Smooth muscle cell (in vitro differentiated cells): ENCODE data around the gene SERPINA9. TPM values are rescaled to one million over a fixed set of nuclear protein-coding genes. Genes with fewer than 3 reads are reported as not detected.

Experiments used
- DNase-seq: peaks from one replicate; lab custom pipeline; 2025; ENCODE audit not compliant: unreplicated experiment; lab: John Stamatoyannopoulos, UW
- H2AFZ ChIP-seq: fragments of 200-600 bp; sonication (generic); 2 replicates; pipeline ENCODE4 v1.6.0; 2016; ENCODE audit warnings: antibody characterized with exemption, low read depth, mild to moderate bottlenecking
- H3F3A ChIP-seq: fragments of 200-600 bp; sonication (generic); 2 replicates; pipeline ENCODE4 v1.6.0; 2017; ENCODE audit warnings: antibody characterized with exemption, low read depth
- H3K27ac ChIP-seq: fragments of 200-600 bp; sonication (generic); 2 replicates; pipeline ENCODE4 v1.5.1; 2016; ENCODE audit warnings: low read depth, mild to moderate bottlenecking
- H3K27me3 ChIP-seq: fragments of 200-600 bp; sonication (generic); 2 replicates; pipeline ENCODE4 v1.6.1; 2016; ENCODE audit warnings: low read depth, mild to moderate bottlenecking
- H3K36me3 ChIP-seq: fragments of 200-600 bp; sonication (generic); 2 replicates; pipeline ENCODE4 v1.5.1; 2016; ENCODE audit warnings: low read depth
- H3K4me1 ChIP-seq: fragments of 200-600 bp; sonication (generic); 2 replicates; pipeline ENCODE4 v1.5.1; 2016; ENCODE audit warnings: low read depth
- H3K4me2 ChIP-seq: fragments of 200-600 bp; sonication (generic); 2 replicates; pipeline ENCODE4 v1.6.0; 2016; ENCODE audit warnings: mild to moderate bottlenecking
- H3K4me3 ChIP-seq: fragments of 200-600 bp; sonication (generic); 2 replicates; pipeline ENCODE4 v1.5.1; 2016; ENCODE audit warnings: mild to moderate bottlenecking
- H3K79me2 ChIP-seq: fragments of 200-600 bp; sonication (generic); 2 replicates; pipeline ENCODE4 v1.6.0; 2016; ENCODE audit warnings: low read depth, mild to moderate bottlenecking
- H3K9ac ChIP-seq: fragments of 200-600 bp; sonication (generic); 2 replicates; pipeline ENCODE4 v1.6.0; 2016; ENCODE audit warnings: low read depth
- H3K9me3 ChIP-seq: fragments of 200-600 bp; sonication (generic); replicated peaks from 2 replicates; pipeline ENCODE4 v1.5.1; 2016; ENCODE audit warnings: low read depth
- H4K20me1 ChIP-seq: fragments of 200-600 bp; sonication (generic); 2 replicates; pipeline ENCODE4 v1.6.0; 2016; ENCODE audit warnings: low read depth
- WGBS: methylation state at CpG from one replicate; pipeline ENCODE4 v1.1.7; 2016; ENCODE audit warnings: low lambda C conversion rate; 5-methylcytosine and 5-hydroxymethylcytosine counted together
- polyA plus RNA-seq: library from polyadenylated mRNA; unstranded; fragments of >200 nt; fragmentation: Nextera tagmentation; extraction: Ambion mirVana; gene quantifications from 2 replicates; pipeline ENCODE4 v1.2.1, GENCODE V29; 2016
- total RNA-seq: library from RNA; depleted of rRNA; stranded (reverse); fragments of >200 nt; gene quantifications from 2 replicates; pipeline ENCODE4 v1.2.3, GENCODE V29; 2014
- TF ChIP-seq, protein P1 (sequence below): fragments of 200-600 bp; sonication (generic); IDR thresholded peaks from 2 replicates; pipeline ENCODE4 v1.5.1; 2017; ENCODE audit warnings: borderline replicate concordance, mild to moderate bottlenecking, antibody characterized with exemption; ENCODE audit not compliant: insufficient read depth, poor library complexity, severe bottlenecking

The SERPINA9 gene
- total and polyA plus RNA-seq, 2 experiments from 2014 or later: not detected

DNA sequence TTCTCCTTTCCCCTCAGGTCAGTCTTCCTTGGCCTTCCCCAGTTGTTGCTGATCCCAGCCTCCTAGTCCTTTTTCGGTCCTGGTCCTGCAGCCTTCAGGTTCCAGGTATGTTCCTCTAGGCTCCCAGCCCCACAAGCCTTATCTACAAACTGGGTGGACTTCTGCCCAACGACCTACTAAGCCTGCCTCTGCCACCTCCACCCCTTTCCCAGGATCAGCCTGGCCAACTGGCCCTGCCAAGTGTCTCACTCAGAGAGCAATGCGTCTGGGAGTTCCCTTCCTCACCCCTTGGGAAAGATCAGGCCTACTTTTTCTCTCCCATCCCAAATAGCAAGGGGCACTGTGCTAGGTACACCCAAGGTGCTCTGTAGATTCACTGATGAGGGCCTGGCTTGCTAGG lies 33.4 kb upstream of the SERPINA9 start, which contains the start of gene SERPINA12:
TSS of gene SERPINA12 (minus strand) at position 114 of the 400 bp plus-strand sequence. CDS start 11,072 bp downstream, outside the sequence.
- Histone ChIP-seq H3K4me2 (no peak within 1 kb of the TSS), H3K36me3 (no peaks in the 10 kb centered on the region), H2AFZ (no peak within 1 kb of the TSS), H3K79me2 (no peaks in the 10 kb centered on the region), H3K27me3 (no peaks in the 10 kb centered on the region), H3K4me1 (no peaks in the 10 kb centered on the region), H3K4me3 (no peak within 1 kb of the TSS), H3K9me3 (no peaks in the 10 kb centered on the region), H3K27ac (no peak within 1 kb of the TSS), H4K20me1 (no peaks in the 10 kb centered on the region), H3F3A (no peaks in the 10 kb centered on the region), H3K9ac (no peak within 1 kb of the TSS)
- WGBS: 77% methylated on average over 3 of the region's 3 CpGs
- TF ChIP-seq, protein P1, sequence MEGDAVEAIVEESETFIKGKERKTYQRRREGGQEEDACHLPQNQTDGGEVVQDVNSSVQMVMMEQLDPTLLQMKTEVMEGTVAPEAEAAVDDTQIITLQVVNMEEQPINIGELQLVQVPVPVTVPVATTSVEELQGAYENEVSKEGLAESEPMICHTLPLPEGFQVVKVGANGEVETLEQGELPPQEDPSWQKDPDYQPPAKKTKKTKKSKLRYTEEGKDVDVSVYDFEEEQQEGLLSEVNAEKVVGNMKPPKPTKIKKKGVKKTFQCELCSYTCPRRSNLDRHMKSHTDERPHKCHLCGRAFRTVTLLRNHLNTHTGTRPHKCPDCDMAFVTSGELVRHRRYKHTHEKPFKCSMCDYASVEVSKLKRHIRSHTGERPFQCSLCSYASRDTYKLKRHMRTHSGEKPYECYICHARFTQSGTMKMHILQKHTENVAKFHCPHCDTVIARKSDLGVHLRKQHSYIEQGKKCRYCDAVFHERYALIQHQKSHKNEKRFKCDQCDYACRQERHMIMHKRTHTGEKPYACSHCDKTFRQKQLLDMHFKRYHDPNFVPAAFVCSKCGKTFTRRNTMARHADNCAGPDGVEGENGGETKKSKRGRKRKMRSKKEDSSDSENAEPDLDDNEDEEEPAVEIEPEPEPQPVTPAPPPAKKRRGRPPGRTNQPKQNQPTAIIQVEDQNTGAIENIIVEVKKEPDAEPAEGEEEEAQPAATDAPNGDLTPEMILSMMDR: no peak
- no peak for DNase-seq

DNA sequence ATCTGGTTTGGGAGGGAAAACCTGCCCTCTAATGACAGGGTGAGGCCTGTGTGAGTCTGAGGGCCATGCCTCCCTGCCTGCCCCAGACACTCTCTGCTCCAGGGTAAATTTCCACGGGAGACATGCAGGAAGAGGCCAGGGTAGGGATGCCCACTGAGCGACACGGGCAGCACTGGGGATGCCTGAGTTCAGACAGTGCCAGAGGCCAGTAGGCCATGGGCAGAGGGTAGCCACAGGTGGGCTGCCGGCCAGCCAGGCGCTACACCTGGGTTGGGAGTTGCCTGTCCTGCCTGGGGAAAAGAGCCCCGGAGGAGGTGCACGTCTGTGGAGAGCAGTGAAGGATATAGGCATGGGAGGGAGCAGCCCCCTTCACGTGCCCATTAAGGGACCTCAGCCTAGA lies 29.6 kb upstream of the SERPINA9 start:
- Histone ChIP-seq H4K20me1 (no peaks in the 10 kb centered on the region), H3K27ac (no peak overlapping the region), H3K4me1 (no peaks in the 10 kb centered on the region), H3K9ac (no peak overlapping the region), H2AFZ (no peak overlapping the region), H3K4me2 (no peak overlapping the region), H3K4me3 (no peak overlapping the region), H3K36me3 (no peaks in the 10 kb centered on the region), H3K27me3 (no peaks in the 10 kb centered on the region), H3K9me3 (no peaks in the 10 kb centered on the region), H3F3A (no peaks in the 10 kb centered on the region), H3K79me2 (no peaks in the 10 kb centered on the region)
- DNase-seq: no peak
- TF ChIP-seq, protein P1: no peak
- 87% methylated on average over 8 of the region's 8 CpGs for WGBS

GRCh38 chr14:94505206-94505605 lies 29.2 kb upstream of the SERPINA9 start:
- H3K27me3 ChIP-seq: no peaks in the 10 kb centered on the region
- no peak overlapping the region for H3K27ac ChIP-seq
- no peak overlapping the region for H3K4me2 ChIP-seq
- H3K4me1 ChIP-seq: no peaks in the 10 kb centered on the region
- H4K20me1 ChIP-seq: no peaks in the 10 kb centered on the region
- H3K79me2 ChIP-seq: no peaks in the 10 kb centered on the region
- no peaks in the 10 kb centered on the region for H3F3A ChIP-seq
- WGBS: 97% methylated on average over 4 of the region's 4 CpGs
- H3K9ac ChIP-seq: no peak overlapping the region
- H3K4me3 ChIP-seq: no peak overlapping the region
- H3K9me3 ChIP-seq: no peaks in the 10 kb centered on the region
- no peaks in the 10 kb centered on the region for H3K36me3 ChIP-seq
- H2AFZ ChIP-seq: no peak overlapping the region
- DNase-seq: no peak
- TF ChIP-seq, protein P1: no peak

DNA sequence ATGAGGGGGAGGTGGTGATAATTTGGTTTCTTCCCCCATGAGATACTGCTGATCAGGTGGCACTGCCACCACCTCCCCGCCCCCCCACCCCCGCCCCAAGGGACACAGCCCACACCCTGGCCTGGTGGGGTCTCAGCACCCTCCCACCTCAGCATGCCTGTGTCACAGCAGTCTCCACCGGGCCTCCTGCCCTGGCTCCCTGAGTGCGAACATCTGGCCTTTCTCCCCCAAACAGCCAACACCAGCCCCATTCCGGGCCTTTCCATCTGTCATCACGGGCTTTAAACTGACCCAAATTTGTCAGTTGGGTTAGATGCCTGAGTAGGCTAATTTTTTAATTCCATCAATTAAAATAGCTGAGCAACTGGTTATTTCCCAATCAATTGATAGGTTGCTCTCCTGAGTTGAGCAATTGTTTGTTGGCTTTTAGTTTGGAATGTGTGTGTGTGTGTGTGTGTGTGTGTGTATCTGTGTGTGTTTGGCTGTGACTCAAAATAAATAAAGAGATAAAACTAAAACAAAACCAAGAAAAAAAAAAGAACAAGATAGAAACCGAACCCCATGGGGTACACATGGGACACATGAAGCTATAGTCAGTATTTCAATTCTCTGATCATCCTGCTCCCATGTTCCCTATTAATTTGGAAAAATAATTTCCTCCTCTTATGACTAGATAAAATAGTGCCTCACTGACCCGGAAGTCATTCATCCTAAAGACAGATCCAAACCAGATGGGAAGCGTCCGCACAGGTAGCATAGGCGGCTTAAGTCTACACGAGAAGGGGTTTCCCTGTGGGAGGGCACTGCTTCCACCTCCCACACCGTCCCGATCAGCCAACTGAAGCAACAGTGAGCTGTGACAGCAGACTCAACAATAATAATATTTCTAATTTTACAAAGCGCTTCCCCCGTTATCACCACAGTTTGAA lies 25.9 kb upstream of the SERPINA9 start:
- 94% methylated on average over 16 of the region's 16 CpGs for WGBS

More for the DNA sequence above, 25.9 kb upstream of the SERPINA9 start:
- Histone ChIP-seq H3K4me2 (no peak overlapping the region), H2AFZ (no peak overlapping the region), H3K27me3 (peaks cover 10% of the 10 kb centered on the region), H3K36me3 (no peaks in the 10 kb centered on the region), H3K27ac (no peak overlapping the region), H3K9me3 (no peaks in the 10 kb centered on the region), H3K4me3 (no peak overlapping the region), H3K4me1 (no peaks in the 10 kb centered on the region), H4K20me1 (no peaks in the 10 kb centered on the region), H3K9ac (no peak overlapping the region), H3K79me2 (no peaks in the 10 kb centered on the region), H3F3A (no peaks in the 10 kb centered on the region)
- DNase-seq: no peak
- TF ChIP-seq, protein P1: no peak
